Transverse colon (tissue), 4 donors: ENCODE results near the gene JAKMIP3. TPM values are rescaled to one million over a fixed set of nuclear protein-coding genes. Genes with fewer than 3 reads are reported as not detected.

Experiments used
- DNase-seq: peaks from one replicate; pipeline ENCODE4 v3.0.0-alpha.2; 2019
- H3K27ac ChIP-seq, 4 donors: fragments of 200-600 bp; sonication (generic); 2 replicates each; pipeline ENCODE4 v1.5.1; 2016 to 2018; ENCODE audit warnings: inconsistent platforms in 4 of 4
- H3K27me3 ChIP-seq: fragments of 200-600 bp; sonication (generic); 2 replicates; pipeline ENCODE4 v1.5.1; 2017; ENCODE audit warnings: inconsistent platforms
- H3K36me3 ChIP-seq, 4 donors: fragments of 200-600 bp; sonication (generic); 2 replicates each; pipeline ENCODE4 v1.5.1; 2017 to 2019; ENCODE audit warnings: inconsistent platforms in 4 of 4
- H3K4me1 ChIP-seq, 4 donors: fragments of 200-600 bp; sonication (generic); 2 replicates each; pipeline ENCODE4 v1.5.1; 2017 to 2020; ENCODE audit warnings: inconsistent platforms in 4 of 4
- H3K4me3 ChIP-seq, 4 donors: fragments of 200-600 bp; sonication (generic); 1 replicate in 1 of 4; 2 replicates in 3 of 4; pipeline versions ENCODE4 v1.5.1 to v1.6.1; 2017 to 2019; ENCODE audit warnings: inconsistent platforms in 4 of 4
- H3K9me3 ChIP-seq, 2 donors: fragments of 200-600 bp; sonication (generic); 2 replicates each; pipeline ENCODE4 v1.5.1; 2017 to 2019; ENCODE audit warnings: inconsistent platforms in 2 of 2
- EP300 ChIP-seq: sonication (generic); formaldehyde crosslinking; IDR thresholded peaks from one replicate; pipeline ENCODE4 v1.6.1; 2017; ENCODE audit warnings: antibody characterized with exemption, low read depth
- POLR2A ChIP-seq: fragments of 450-650 bp; IDR thresholded peaks from one replicate; pipeline ENCODE4 v1.6.1; 2016; ENCODE audit warnings: antibody characterized with exemption, mild to moderate bottlenecking, moderate library complexity
- POLR2AphosphoS5 ChIP-seq, 3 donors: sonication (generic); formaldehyde crosslinking; IDR thresholded peaks; one replicate each; pipeline ENCODE4 v1.6.1; 2016; ENCODE audit warnings: antibody characterized with exemption in 3 of 3
- WGBS, 2 donors: methylation state at CpG; one replicate each; pipeline ENCODE4 v1.1.5; 2018; ENCODE audit warnings: low coverage in 1 of 2; 5-methylcytosine and 5-hydroxymethylcytosine counted together
- in situ Hi-C, 4 donors: fragments of 200-750 bp; cut with MboI; loops; one replicate each; pipeline versions ENCODE4 v1.15.0 to v1.15.1; 2017; ENCODE audit warnings: low sequenced_read_pairs in 3 of 4, low pct_ligation_motif_present in 1 of 4, low pct_unique_long_range_greater_than_20kb in 1 of 4
- intact Hi-C: fragments of 100-400 bp; cut with DNase I; formaldehyde crosslinking; loops from one replicate; pipeline ENCODE4 v1.15.1; 2023; ENCODE audit warnings: low total_unique reads
- total RNA-seq, 4 donors: library from RNA; depleted of rRNA; stranded (reverse); fragments of >200 nt; gene quantifications; one replicate each; pipeline ENCODE4 v1.1.0, GENCODE V29; 2016
- TF ChIP-seq, protein P1 (sequence below), 5 experiments: fragments of 200-600 bp in 3 of 5; fragments of 450-650 bp in 2 of 5; sonication (generic) in 3 of 5; IDR thresholded peaks; 1 replicate in 2 of 5; 2 replicates in 3 of 5; pipeline ENCODE4 v1.5.1; 2016 to 2017; ENCODE audit warnings: antibody characterized with exemption in 5 of 5, inconsistent platforms in 3 of 5, mild to moderate bottlenecking in 2 of 5, moderate library complexity in 1 of 5

JAKMIP3 gene
- total RNA-seq, 4 donors from 2014 or later: 0.14 to 1.1 (median 0.28) TPM

DNA sequence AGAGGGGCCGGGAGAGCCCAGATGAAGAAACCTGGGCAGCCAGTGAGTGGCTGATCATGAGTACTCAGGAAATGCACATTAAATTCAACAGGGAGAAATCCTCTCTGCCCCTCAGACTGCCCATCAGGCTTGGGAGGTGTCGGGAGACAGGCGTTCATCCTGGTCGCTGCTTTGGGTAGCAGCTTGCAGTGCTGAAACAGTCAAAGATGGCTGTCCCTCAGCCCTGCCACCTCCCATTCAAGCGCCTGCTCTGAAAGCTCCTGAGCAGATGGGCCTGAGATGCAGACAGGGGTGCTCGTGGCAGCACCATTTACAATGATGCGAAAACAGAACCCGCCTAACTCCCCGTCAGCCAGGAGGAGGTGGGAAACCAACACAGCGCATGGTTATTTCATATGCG is 3.6 kb upstream of the JAKMIP3 start:
- intact Hi-C loops (no loop called here), in situ Hi-C loops (no loop called here)
- Histone ChIP-seq H3K9me3 (no peaks in the 10 kb centered on the region), H3K36me3 (no peaks in the 10 kb centered on the region), H3K27ac (no peak overlapping the region), H3K4me1 (peaks cover 0 to 12% (median 4%) of the 10 kb centered on the region in 4 donors), H3K27me3 (peaks cover 8% of the 10 kb centered on the region), H3K4me3 (no peak overlapping the region)
- TF ChIP-seq EP300: no peak
- TF ChIP-seq POLR2AphosphoS5 (IDR thresholded peaks at IDR 0.05): no peak
- TF ChIP-seq POLR2A: no peak
- TF ChIP-seq, protein P1, sequence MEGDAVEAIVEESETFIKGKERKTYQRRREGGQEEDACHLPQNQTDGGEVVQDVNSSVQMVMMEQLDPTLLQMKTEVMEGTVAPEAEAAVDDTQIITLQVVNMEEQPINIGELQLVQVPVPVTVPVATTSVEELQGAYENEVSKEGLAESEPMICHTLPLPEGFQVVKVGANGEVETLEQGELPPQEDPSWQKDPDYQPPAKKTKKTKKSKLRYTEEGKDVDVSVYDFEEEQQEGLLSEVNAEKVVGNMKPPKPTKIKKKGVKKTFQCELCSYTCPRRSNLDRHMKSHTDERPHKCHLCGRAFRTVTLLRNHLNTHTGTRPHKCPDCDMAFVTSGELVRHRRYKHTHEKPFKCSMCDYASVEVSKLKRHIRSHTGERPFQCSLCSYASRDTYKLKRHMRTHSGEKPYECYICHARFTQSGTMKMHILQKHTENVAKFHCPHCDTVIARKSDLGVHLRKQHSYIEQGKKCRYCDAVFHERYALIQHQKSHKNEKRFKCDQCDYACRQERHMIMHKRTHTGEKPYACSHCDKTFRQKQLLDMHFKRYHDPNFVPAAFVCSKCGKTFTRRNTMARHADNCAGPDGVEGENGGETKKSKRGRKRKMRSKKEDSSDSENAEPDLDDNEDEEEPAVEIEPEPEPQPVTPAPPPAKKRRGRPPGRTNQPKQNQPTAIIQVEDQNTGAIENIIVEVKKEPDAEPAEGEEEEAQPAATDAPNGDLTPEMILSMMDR (IDR thresholded peaks at IDR 0.05): no peak
- no peak for DNase-seq
- WGBS, 2 donors: 88 to 91% methylated on average over 7 to 11 of the region's 11 CpGs

DNA sequence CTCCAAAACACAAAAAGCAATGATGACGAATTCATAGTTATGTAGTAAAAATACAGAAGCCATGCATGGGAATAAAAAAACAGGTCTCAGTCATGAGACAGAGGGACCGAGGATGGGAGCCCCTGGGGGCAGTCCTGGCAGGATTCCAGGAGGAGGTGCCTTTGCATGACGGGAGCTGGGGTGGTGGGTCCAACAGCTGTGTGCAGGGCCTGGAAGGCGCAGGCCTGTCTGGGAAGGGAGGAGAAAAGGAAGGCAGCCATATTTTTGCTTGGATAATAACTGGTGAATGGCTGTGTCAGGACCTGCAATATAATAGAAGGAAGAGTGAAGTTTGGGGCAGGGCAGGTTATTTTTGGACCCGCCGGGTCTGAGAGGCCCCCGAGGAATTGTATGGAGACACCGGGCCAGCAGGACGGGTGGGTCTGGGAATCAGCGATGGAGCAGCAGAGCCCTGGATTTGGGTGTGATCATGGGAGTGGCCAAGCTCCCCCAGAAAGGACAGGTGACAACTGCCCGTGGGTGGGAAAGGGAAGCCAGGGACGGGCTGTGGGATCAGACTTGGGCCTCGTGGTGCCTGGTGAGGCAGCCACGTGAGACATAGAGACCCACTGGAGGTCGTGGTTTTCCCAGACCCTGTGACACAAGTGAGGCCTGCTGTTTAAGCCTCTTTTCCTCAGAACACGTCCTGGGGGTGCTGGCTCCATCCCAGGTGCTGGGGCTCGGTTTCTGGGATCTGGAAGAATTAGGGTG is 2.9 kb upstream of the JAKMIP3 start:
- Histone ChIP-seq H3K4me3 (no peak overlapping the region), H3K27me3 (peaks cover 8% of the 10 kb centered on the region), H3K4me1 (peaks cover 0 to 12% (median 4%) of the 10 kb centered on the region in 4 donors), H3K36me3 (no peaks in the 10 kb centered on the region), H3K27ac (no peak overlapping the region), H3K9me3 (no peaks in the 10 kb centered on the region)
- TF ChIP-seq EP300: no peak
- TF ChIP-seq, protein P1 (IDR thresholded peaks at IDR 0.05): no peak
- no peak for TF ChIP-seq POLR2AphosphoS5 (IDR thresholded peaks at IDR 0.05)
- no peak for TF ChIP-seq POLR2A
- 64 to 68% methylated on average over 12 to 17 of the region's 17 CpGs for WGBS, 2 donors
- in situ Hi-C loops: no loop called here
- intact Hi-C loops: no loop called here
- no peak for DNase-seq

DNA sequence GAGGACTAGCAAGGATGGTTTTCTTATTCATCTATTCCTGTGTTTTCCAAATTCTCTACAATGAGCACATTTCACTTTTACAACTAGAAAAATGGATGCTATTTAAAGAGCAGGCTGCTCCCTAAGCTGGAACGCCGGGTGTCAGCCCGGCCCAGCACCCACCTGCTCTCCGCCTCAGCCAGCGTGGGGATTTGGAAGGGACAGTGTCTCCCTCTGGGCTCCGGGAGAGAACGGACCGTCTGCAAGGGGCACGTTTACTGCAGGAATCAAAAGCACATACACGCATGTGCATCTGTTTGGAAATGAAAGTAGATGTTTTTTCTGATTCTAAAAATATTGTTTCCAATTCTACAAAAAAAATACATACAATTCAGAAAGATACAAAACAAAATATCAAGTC is 2.3 kb upstream of the JAKMIP3 start:
- Histone ChIP-seq H3K9me3 (no peaks in the 10 kb centered on the region), H3K27ac (no peak overlapping the region), H3K4me1 (peaks cover 0 to 12% (median 4%) of the 10 kb centered on the region in 4 donors), H3K27me3 (peaks cover 8% of the 10 kb centered on the region), H3K36me3 (no peaks in the 10 kb centered on the region), H3K4me3 (no peak overlapping the region)
- intact Hi-C loops (no loop called here), in situ Hi-C loops (no loop called here)
- TF ChIP-seq, protein P1 (IDR thresholded peaks at IDR 0.05): no peak
- TF ChIP-seq POLR2A (no peak), EP300 (no peak), POLR2AphosphoS5 (IDR thresholded peaks at IDR 0.05) (no peak)
- DNase-seq: no peak
- 85 to 90% methylated on average over 8 to 10 of the region's 10 CpGs for WGBS, 2 donors

DNA sequence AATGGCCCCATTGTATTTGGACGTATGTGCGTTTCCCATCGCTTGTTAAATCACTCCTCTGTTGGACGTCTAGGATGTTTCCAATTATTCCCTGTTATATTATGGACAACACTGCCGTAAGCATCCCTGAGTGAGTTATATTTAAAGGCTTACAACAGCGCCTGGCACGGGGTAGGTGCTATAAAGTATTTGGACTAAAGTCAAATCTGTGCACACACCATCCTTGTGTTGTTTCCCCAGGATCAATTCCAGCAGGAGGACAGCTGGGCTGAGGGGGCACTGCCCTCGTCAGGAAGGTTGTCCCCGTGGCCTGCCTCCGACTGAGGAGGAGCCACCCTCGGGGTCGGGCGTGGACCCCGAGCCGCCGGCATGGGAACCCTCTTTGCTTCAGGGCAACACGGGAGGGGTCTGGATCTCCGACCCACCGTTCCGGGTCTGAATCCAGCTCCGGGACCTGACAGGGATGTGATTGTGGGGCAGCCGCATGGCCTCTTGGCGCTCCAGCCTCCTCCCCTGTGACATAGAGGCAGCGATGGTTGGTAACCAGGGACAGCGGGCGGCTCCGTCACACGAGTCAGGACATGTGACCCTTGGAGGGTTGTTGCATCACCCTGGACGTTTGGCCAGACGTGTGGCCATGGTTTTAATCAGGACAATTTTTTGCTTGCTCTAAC is 1.5 kb upstream of the JAKMIP3 start:
- in situ Hi-C loops (no loop called here), intact Hi-C loops (no loop called here)
- no peak for DNase-seq
- TF ChIP-seq POLR2AphosphoS5 (IDR thresholded peaks at IDR 0.05): no peak
- no peak for TF ChIP-seq EP300
- Histone ChIP-seq H3K27me3 (peaks cover 8% of the 10 kb centered on the region), H3K36me3 (no peaks in the 10 kb centered on the region), H3K9me3 (no peaks in the 10 kb centered on the region), H3K4me1 (peaks cover 0 to 12% (median 4%) of the 10 kb centered on the region in 4 donors), H3K4me3 (no peak overlapping the region), H3K27ac (no peak overlapping the region)
- WGBS, 2 donors: 67 to 72% methylated on average over 3 to 17 of the region's 30 CpGs
